PC-3 (cell line): ENCODE results near the gene PID1. TPM values are rescaled to one million over a fixed set of nuclear protein-coding genes. Genes with fewer than 3 reads are reported as not detected.
"Not testable (repeated sequence)": the region's sequence is repeated elsewhere in the genome, so short reads cannot be mapped to it uniquely, and the experiment has no call there.

Source experiments
- ATAC-seq: fragments of 200-7000 bp; cut with Tn5 transposase; 2 replicates; pipeline ENCODE4 v1.9.1; 2020; ENCODE audit warnings: mild to moderate bottlenecking, moderate library complexity
- BruUV-seq: library from RNA; stranded (reverse); fragments of 400-500 nt; replicated peaks from 2 replicates; lab custom pipeline; 2021; lab: Mats Ljungman, UMichigan
- CTCF ChIA-PET: fragments of 300-600 bp; sonication (Branson Sonifier 250); formaldehyde crosslinking; loops from one replicate; lab custom pipeline; 2022; ENCODE audit warnings: antibody characterized with exemption; lab: Charles Lee
- POLR2A ChIA-PET: fragments of 300-600 bp; sonication (Branson Sonifier 250); formaldehyde crosslinking; loops from one replicate; lab custom pipeline; 2022; ENCODE audit warnings: antibody characterized with exemption; ENCODE audit not compliant: unreplicated experiment; lab: Charles Lee
- DNase-seq: peaks from one replicate; pipeline ENCODE4 v3.0.0-alpha.2; 2015
- H2AFZ ChIP-seq: fragments of 300-600 bp; sonication (generic); 2 replicates; pipeline ENCODE4 v1.6.0; 2016; ENCODE audit warnings: antibody characterized with exemption, low read length
- H3F3A ChIP-seq: fragments of 300-600 bp; sonication (generic); one replicate; pipeline ENCODE4 v1.6.0; 2017; ENCODE audit warnings: antibody characterized with exemption, low read length, control low read depth, mild to moderate bottlenecking; ENCODE audit not compliant: unreplicated experiment
- H3K27ac ChIP-seq: fragments of 300-600 bp; sonication (generic); 2 replicates; pipeline ENCODE4 v1.5.1; 2016; ENCODE audit warnings: mild to moderate bottlenecking, low read length
- H3K27me3 ChIP-seq: fragments of 300-600 bp; sonication (generic); 2 replicates; pipeline ENCODE4 v1.6.1; 2016; ENCODE audit warnings: low read length, mixed read lengths
- H3K36me3 ChIP-seq: fragments of 300-600 bp; sonication (generic); 2 replicates; pipeline ENCODE4 v1.6.1; 2016; ENCODE audit warnings: low read depth, mixed run types, low read length, mixed read lengths
- H3K4me1 ChIP-seq: fragments of 300-600 bp; sonication (generic); 2 replicates; pipeline ENCODE4 v1.5.1; 2016; ENCODE audit warnings: low read length; ENCODE audit not compliant: insufficient read depth
- H3K4me2 ChIP-seq: fragments of 300-600 bp; sonication (generic); 2 replicates; pipeline ENCODE4 v1.6.0; 2016; ENCODE audit warnings: low read length
- H3K4me3 ChIP-seq: fragments of 300-600 bp; sonication (generic); 2 replicates; pipeline ENCODE4 v1.5.1; 2016; ENCODE audit warnings: mild to moderate bottlenecking, low read length, mixed read lengths
- H3K79me2 ChIP-seq: fragments of 300-600 bp; sonication (generic); 2 replicates; pipeline ENCODE4 v1.6.1; 2017; ENCODE audit warnings: low read length, mixed read lengths
- H3K9ac ChIP-seq: fragments of 300-600 bp; sonication (generic); 2 replicates; pipeline ENCODE4 v1.6.0; 2016; ENCODE audit warnings: mild to moderate bottlenecking, low read length
- H3K9me2 ChIP-seq: fragments of 300-600 bp; sonication (generic); replicated peaks from 2 replicates; pipeline ENCODE4 v1.6.1; 2016; ENCODE audit warnings: mixed run types, low read length, mixed read lengths
- H3K9me3 ChIP-seq: fragments of 300-600 bp; sonication (generic); 2 replicates; pipeline ENCODE4 v1.6.1; 2016; ENCODE audit warnings: low read length, mixed read lengths
- H4K20me1 ChIP-seq: fragments of 300-600 bp; sonication (generic); 2 replicates; pipeline ENCODE4 v1.6.1; 2016; ENCODE audit warnings: low read length, mixed read lengths
- CTCF ChIP-seq: fragments of 300-600 bp; sonication (generic); conservative IDR thresholded peaks from 2 replicates; pipeline ENCODE4 v1.5.1; 2017; ENCODE audit warnings: antibody characterized with exemption, low read depth, mild to moderate bottlenecking, low read length
- EZH2 ChIP-seq: fragments of 300-600 bp; sonication (generic); IDR thresholded peaks from one replicate; pipeline ENCODE4 v1.6.1; 2017; ENCODE audit warnings: antibody characterized with exemption, mild to moderate bottlenecking, low read length; ENCODE audit not compliant: unreplicated experiment
- EZH2phosphoT487 ChIP-seq: fragments of 300-600 bp; sonication (generic); IDR thresholded peaks from 2 replicates; pipeline ENCODE4 v1.6.1; 2018; ENCODE audit warnings: mild to moderate bottlenecking, antibody characterized with exemption, low read length, borderline replicate concordance
- intact Hi-C: fragments of 100-400 bp; cut with micrococcal nuclease; formaldehyde crosslinking; loops from 2 replicates; pipeline ENCODE4 v1.9.0; 2023
- total RNA-seq: library from RNA; depleted of rRNA; stranded (reverse); fragments of >200 nt; gene quantifications from 2 replicates; pipeline ENCODE4 v1.2.3, GENCODE V29; 2014

The PID1 gene
- total RNA-seq, 1 experiment from 2014 or later = 0.84 TPM

- Histone ChIP-seq H3K9me2 (no peaks in the 10 kb centered on the region), H3K4me3 (no peak overlapping the region), H3F3A (no peaks in the 10 kb centered on the region), H4K20me1 (no peaks in the 10 kb centered on the region), H2AFZ (no peak overlapping the region), H3K27me3 (peaks cover 5% of the 10 kb centered on the region; the same call in 1 of the 2 replicates), H3K36me3 (no peaks in the 10 kb centered on the region), H3K27ac (no peak overlapping the region), H3K4me1 (no peaks in the 10 kb centered on the region), H3K4me2 (no peak overlapping the region), H3K79me2 (no peaks in the 10 kb centered on the region), H3K9ac (no peak overlapping the region), H3K9me3 (no peaks in the 10 kb centered on the region)
- intact Hi-C loops = no loop called here
- no peak for TF ChIP-seq EZH2phosphoT487
- TF ChIP-seq EZH2 = no peak
- no peak for TF ChIP-seq CTCF
- no peak for DNase-seq
- ChIA-PET POLR2A (no interaction called here), CTCF (no interaction called here)
- ATAC-seq = no peak
- no TSS peak for BruUV-seq
Observed at GRCh38 chr2:229193281-229193680, 77.8 kb downstream of the PID1 start.

- Histone ChIP-seq H3K9me2 (no peaks in the 10 kb centered on the region), H2AFZ (no peak overlapping the region), H3K9me3 (no peaks in the 10 kb centered on the region), H3K9ac (no peak overlapping the region), H3K27ac (no peak overlapping the region), H3F3A (no peaks in the 10 kb centered on the region), H4K20me1 (no peaks in the 10 kb centered on the region), H3K36me3 (no peaks in the 10 kb centered on the region), H3K79me2 (no peaks in the 10 kb centered on the region), H3K4me3 (no peak overlapping the region), H3K4me1 (no peaks in the 10 kb centered on the region), H3K27me3 (no peaks in the 10 kb centered on the region), H3K4me2 (no peak overlapping the region)
- ATAC-seq (no peak), DNase-seq (no peak)
- ChIA-PET POLR2A (no interaction called here), CTCF (no interaction called here)
- TF ChIP-seq EZH2 (no peak), CTCF (no peak), EZH2phosphoT487 (no peak)
- no TSS peak for BruUV-seq
- intact Hi-C loops = no loop called here
Observed at GRCh38 chr2:229191413-229191812, 79.7 kb downstream of the PID1 start.

GRCh38 chr2:229187123-229187522 is 84.0 kb downstream of the PID1 start:
- ATAC-seq, DNase-seq, H3K9me3 ChIP-seq, H3K4me2 ChIP-seq, H3K4me1 ChIP-seq, H3K4me3 ChIP-seq, H2AFZ ChIP-seq, H3F3A ChIP-seq, H4K20me1 ChIP-seq, H3K27ac ChIP-seq, intact Hi-C loops, H3K36me3 ChIP-seq, H3K9ac ChIP-seq, BruUV-seq, H3K79me2 ChIP-seq, POLR2A ChIA-PET, H3K27me3 ChIP-seq, CTCF ChIA-PET, H3K9me2 ChIP-seq: not testable (repeated sequence)
